ENCODE data around the gene SPATS2L. TPM values are rescaled to one million over a fixed set of nuclear protein-coding genes. Genes with fewer than 3 reads are reported as not detected.

Gene SPATS2L
- total RNA-seq, 2 donors from 2014 or later, result 40.3 to 89.9 TPM

GRCh38 chr2:200451511-200451910 lies 145.0 kb downstream of the SPATS2L start:
- Histone ChIP-seq H3K36me3 (ENCODE audit: control insufficient read depth, insufficient read depth, low read length) (peaks cover 34% of the 10 kb centered on the region), H3K27ac (ENCODE audit: low read depth, low read length) (no peak overlapping the region), H3K27me3 (ENCODE audit: control insufficient read depth, insufficient read depth, low read length, poor library complexity, severe bottlenecking) (no peaks in the 10 kb centered on the region), H3K9ac (ENCODE audit: extremely low read depth, low read length, poor library complexity, severe bottlenecking) (no peak overlapping the region), H3K9me3 (ENCODE audit: control insufficient read depth, low read length) (no peaks in the 10 kb centered on the region), H3K4me1 (ENCODE audit: control insufficient read depth, insufficient read depth, low read length) (no peaks in the 10 kb centered on the region), H3K4me3 (ENCODE audit: low read length) (no peak overlapping the region)
- no peak for TF ChIP-seq CTCF (conservative IDR thresholded peaks at IDR 0.05)
- H3K4me3 Mint-ChIP-seq, result no peak overlapping the region
- H3K4me1 Mint-ChIP-seq, result no peaks in the 10 kb centered on the region
- no peaks in the 10 kb centered on the region for H3K9me3 Mint-ChIP-seq
- WGBS, 2 experiments (ENCODE audit: insufficient coverage in 1 of 2, insufficient read length in 1 of 2), result 91% methylated on average over 2 of the region's 2 CpGs; no CpG with 5 or more reads in 1 of the 2 experiments
- no peak overlapping the region for H3K27ac Mint-ChIP-seq
- DNase-seq, result no peak
- H3K27me3 Mint-ChIP-seq (ENCODE audit: insufficient read depth), result no peaks in the 10 kb centered on the region
- H3K36me3 Mint-ChIP-seq (ENCODE audit: low read depth), result peaks cover 33% of the 10 kb centered on the region

- H3K36me3 ChIP-seq (ENCODE audit: control insufficient read depth, insufficient read depth, low read length), result peaks cover 29% of the 10 kb centered on the region
- H3K9me3 ChIP-seq (ENCODE audit: control insufficient read depth, low read length), result no peaks in the 10 kb centered on the region
- no peak for TF ChIP-seq CTCF (conservative IDR thresholded peaks at IDR 0.05)
- Mint-ChIP-seq H3K9me3 (no peaks in the 10 kb centered on the region), H3K4me3 (no peak overlapping the region), H3K36me3 (ENCODE audit: low read depth) (peaks cover 29% of the 10 kb centered on the region), H3K27me3 (ENCODE audit: insufficient read depth) (no peaks in the 10 kb centered on the region), H3K27ac (no peak overlapping the region), H3K4me1 (no peaks in the 10 kb centered on the region)
- H3K27me3 ChIP-seq (ENCODE audit: control insufficient read depth, insufficient read depth, low read length, poor library complexity, severe bottlenecking), result no peaks in the 10 kb centered on the region
- no peak for DNase-seq
- no peak overlapping the region for H3K27ac ChIP-seq (ENCODE audit: low read depth, low read length)
- 95% methylated on average over 2 of the region's 2 CpGs; no CpG with 5 or more reads in 1 of the 2 experiments for WGBS, 2 experiments (ENCODE audit: insufficient coverage in 1 of 2, insufficient read length in 1 of 2)
- no peaks in the 10 kb centered on the region for H3K4me1 ChIP-seq (ENCODE audit: control insufficient read depth, insufficient read depth, low read length)
- no peak overlapping the region for H3K9ac ChIP-seq (ENCODE audit: extremely low read depth, low read length, poor library complexity, severe bottlenecking)
- H3K4me3 ChIP-seq (ENCODE audit: low read length), result no peak overlapping the region
Observed at GRCh38 chr2:200452377-200452776, 145.9 kb downstream of the SPATS2L start.

- no peak for DNase-seq
- no peaks in the 10 kb centered on the region for H3K4me1 ChIP-seq (ENCODE audit: control insufficient read depth, insufficient read depth, low read length)
- no peak for TF ChIP-seq CTCF (conservative IDR thresholded peaks at IDR 0.05)
- WGBS, 2 experiments (ENCODE audit: insufficient coverage in 1 of 2, insufficient read length in 1 of 2), result 80 to 81% methylated on average over 6 to 8 of the region's 8 CpGs
- no peak overlapping the region for H3K9ac ChIP-seq (ENCODE audit: extremely low read depth, low read length, poor library complexity, severe bottlenecking)
- H3K27ac ChIP-seq (ENCODE audit: low read depth, low read length), result no peak overlapping the region
- no peaks in the 10 kb centered on the region for H3K27me3 ChIP-seq (ENCODE audit: control insufficient read depth, insufficient read depth, low read length, poor library complexity, severe bottlenecking)
- H3K4me1 Mint-ChIP-seq, result no peaks in the 10 kb centered on the region
- H3K36me3 ChIP-seq (ENCODE audit: control insufficient read depth, insufficient read depth, low read length), result peaks cover 34% of the 10 kb centered on the region
- no peaks in the 10 kb centered on the region for H3K9me3 Mint-ChIP-seq
- H3K27ac Mint-ChIP-seq, result no peak overlapping the region
- H3K9me3 ChIP-seq (ENCODE audit: control insufficient read depth, low read length), result no peaks in the 10 kb centered on the region
- H3K36me3 Mint-ChIP-seq (ENCODE audit: low read depth), result peaks cover 27% of the 10 kb centered on the region
- H3K4me3 ChIP-seq (ENCODE audit: low read length), result no peak overlapping the region
- no peak overlapping the region for H3K4me3 Mint-ChIP-seq
- H3K27me3 Mint-ChIP-seq (ENCODE audit: insufficient read depth), result no peaks in the 10 kb centered on the region
Observed at GRCh38 chr2:200453142-200453852, 146.8 kb downstream of the SPATS2L start.

All from endodermal cell (in vitro differentiated cells).